ENCODE results near the gene ZNF862. TPM values are rescaled to one million over a fixed set of nuclear protein-coding genes. Genes with fewer than 3 reads are reported as not detected.

ZNF862 gene
- total and polyA plus RNA-seq, 8 donors = 8.3 to 20.1 (median 14.1) TPM

DNA sequence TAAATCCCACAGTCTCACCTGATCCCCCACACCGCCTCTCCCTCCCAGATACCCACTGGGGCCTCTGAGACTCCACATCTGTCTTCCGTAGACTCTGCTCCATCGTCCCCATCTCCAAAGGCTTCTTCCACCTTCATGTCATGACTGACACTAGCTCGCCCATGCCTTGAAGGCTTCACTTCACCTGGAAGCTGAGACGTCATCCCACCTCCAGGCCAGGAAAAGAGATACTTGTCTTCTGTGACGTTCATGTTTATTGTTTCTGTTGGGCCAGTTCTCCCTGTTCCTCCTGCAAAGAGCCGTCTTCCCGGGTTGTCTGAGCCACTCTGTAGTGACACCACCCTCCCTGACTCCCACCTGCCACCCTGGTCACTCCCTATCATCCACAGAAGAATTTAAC lies 3.6 kb upstream of the ZNF862 start:
- Histone ChIP-seq H3K27ac (no peak overlapping the region), H3K4me1 (peaks cover 0 to 7% (median 0%) of the 10 kb centered on the region in 3 donors), H3K27me3 (no peaks in the 10 kb centered on the region), H3K4me3 (no peak overlapping the region), H3K9me3 (no peaks in the 10 kb centered on the region), H3K36me3 (no peaks in the 10 kb centered on the region)
- intact Hi-C loops (cut with DNase I) = no loop called here
- TF ChIP-seq, protein P1, sequence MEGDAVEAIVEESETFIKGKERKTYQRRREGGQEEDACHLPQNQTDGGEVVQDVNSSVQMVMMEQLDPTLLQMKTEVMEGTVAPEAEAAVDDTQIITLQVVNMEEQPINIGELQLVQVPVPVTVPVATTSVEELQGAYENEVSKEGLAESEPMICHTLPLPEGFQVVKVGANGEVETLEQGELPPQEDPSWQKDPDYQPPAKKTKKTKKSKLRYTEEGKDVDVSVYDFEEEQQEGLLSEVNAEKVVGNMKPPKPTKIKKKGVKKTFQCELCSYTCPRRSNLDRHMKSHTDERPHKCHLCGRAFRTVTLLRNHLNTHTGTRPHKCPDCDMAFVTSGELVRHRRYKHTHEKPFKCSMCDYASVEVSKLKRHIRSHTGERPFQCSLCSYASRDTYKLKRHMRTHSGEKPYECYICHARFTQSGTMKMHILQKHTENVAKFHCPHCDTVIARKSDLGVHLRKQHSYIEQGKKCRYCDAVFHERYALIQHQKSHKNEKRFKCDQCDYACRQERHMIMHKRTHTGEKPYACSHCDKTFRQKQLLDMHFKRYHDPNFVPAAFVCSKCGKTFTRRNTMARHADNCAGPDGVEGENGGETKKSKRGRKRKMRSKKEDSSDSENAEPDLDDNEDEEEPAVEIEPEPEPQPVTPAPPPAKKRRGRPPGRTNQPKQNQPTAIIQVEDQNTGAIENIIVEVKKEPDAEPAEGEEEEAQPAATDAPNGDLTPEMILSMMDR (IDR thresholded peaks at IDR 0.05) = no peak
- FAIRE-seq (no peak), ATAC-seq (no peak), DNase-seq (no peak)
- WGBS, 2 donors = 73 to 74% methylated on average over 8 of the region's 8 CpGs

DNA sequence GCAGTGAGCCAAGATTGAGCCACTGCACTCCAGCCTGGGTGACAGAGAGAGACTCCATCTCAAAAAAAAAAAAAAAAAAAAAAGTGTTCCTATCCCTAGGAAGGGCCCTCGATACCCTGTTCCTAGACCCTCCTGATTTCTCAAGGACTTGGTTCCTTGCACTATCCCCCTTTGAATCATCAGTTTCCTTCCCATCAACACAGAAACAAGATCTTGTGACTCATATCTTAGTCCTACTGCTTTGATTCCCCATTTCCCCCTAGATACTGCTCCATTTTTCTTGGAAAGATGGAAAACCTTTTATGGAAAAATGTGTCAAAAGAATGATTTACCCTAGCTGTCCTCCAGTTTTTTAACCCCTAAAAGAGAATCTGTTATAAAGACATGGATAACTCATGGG lies 1.7 kb upstream of the ZNF862 start:
- intact Hi-C loops (cut with DNase I) = no loop called here
- no peak for FAIRE-seq
- no peak overlapping the region for H3K4me3 ChIP-seq

DNA sequence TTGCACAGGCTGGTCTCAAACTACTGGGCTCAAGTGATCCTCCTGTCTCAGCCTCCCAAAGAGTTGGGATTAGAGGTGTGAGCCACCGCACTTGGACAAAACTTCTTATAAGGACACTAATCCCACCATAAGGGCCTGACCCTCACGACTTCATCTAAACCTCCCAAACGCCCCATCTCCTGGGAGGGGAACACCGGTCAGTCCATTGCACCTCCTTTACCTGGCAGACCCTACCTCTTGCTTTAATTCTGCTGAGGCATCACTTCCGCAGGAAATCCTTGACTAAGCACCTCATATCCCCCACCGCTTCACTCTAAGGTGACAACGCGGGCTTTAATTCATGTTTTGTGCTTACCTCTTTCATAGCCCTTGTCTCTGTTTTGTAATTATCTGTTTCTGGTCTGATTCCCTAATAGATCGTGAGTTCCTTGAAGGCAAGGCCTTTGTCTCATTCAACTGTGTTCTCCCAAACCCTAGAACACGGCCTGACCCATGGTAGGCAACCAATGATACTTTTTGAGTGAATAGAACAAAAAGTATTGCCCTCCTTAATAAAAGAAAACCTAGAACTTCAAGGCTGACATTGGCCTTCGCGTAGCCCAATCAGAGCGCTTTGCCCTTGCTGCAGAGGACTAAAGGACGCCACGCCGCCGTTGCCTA lies 481 bp upstream of the ZNF862 start:
- no peaks in the 10 kb centered on the region for H3K36me3 ChIP-seq
- H3K27me3 ChIP-seq = no peaks in the 10 kb centered on the region
- peak overlapping the region in 1 of 4 donors; percentile 90 for H3K4me3 ChIP-seq
- intact Hi-C loops (cut with DNase I) = no loop called here
- ATAC-seq (no peak), DNase-seq (no peak), FAIRE-seq (no peak)
- WGBS, 2 donors = 32 to 34% methylated on average over 17 of the region's 17 CpGs
- TF ChIP-seq, protein P1 (IDR thresholded peaks at IDR 0.05) = no peak
- H3K9me3 ChIP-seq = no peaks in the 10 kb centered on the region
- peaks cover 0 to 8% (median 0%) of the 10 kb centered on the region in 3 donors for H3K4me1 ChIP-seq
- no peak overlapping the region for H3K27ac ChIP-seq

More for the DNA sequence above, 1.7 kb upstream of the ZNF862 start:
- Histone ChIP-seq H3K27ac (no peak overlapping the region), H3K9me3 (no peaks in the 10 kb centered on the region), H3K4me1 (peaks cover 0 to 8% (median 0%) of the 10 kb centered on the region in 3 donors), H3K27me3 (no peaks in the 10 kb centered on the region), H3K36me3 (no peaks in the 10 kb centered on the region)
- ATAC-seq (no peak), DNase-seq (no peak)
- WGBS, 2 donors = 73 to 94% methylated on average over 1 of the region's 1 CpG
- TF ChIP-seq, protein P1 (IDR thresholded peaks at IDR 0.05) = no peak

DNA sequence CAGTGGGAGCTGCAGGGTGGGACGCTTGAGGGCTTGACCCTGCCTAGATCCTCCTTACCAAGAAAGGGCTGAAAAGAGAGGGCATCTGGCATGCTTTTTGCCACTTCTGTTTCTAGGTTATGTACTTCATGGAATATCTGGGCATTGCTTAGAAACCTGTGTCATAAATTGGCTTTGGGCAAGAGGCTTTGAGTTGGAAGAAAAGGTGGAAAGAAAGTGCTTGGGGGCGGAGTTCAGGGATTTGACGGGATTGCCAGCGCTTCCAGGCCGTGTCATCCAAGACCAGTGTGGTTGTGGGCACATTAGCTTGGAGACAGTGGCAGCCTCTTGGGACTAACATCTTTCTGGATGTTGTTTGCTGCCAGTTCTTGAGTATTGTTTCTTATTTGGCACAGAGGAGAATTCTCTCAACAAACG lies 825 bp downstream of the ZNF862 start:
- no peaks in the 10 kb centered on the region for H3K9me3 ChIP-seq
- 7 to 8% methylated on average over 6 of the region's 6 CpGs for WGBS, 2 donors
- peak overlapping the region in 3 of 4 donors; percentile 72 to 88 (median 74) for H3K27ac ChIP-seq
- no peaks in the 10 kb centered on the region for H3K36me3 ChIP-seq
- intact Hi-C loops (cut with DNase I) = no loop called here
- H3K4me1 ChIP-seq = peaks cover 0 to 8% (median 0%) of the 10 kb centered on the region in 3 donors
- DNase-seq (no peak), ATAC-seq (peak in 2 of 4 donors; percentile 0 to 1), FAIRE-seq (no peak)
- TF ChIP-seq, protein P1 (IDR thresholded peaks at IDR 0.05) = no peak
- no peaks in the 10 kb centered on the region for H3K27me3 ChIP-seq
- peak overlapping the region; percentile 90 to 99 (median 92) for H3K4me3 ChIP-seq

DNA sequence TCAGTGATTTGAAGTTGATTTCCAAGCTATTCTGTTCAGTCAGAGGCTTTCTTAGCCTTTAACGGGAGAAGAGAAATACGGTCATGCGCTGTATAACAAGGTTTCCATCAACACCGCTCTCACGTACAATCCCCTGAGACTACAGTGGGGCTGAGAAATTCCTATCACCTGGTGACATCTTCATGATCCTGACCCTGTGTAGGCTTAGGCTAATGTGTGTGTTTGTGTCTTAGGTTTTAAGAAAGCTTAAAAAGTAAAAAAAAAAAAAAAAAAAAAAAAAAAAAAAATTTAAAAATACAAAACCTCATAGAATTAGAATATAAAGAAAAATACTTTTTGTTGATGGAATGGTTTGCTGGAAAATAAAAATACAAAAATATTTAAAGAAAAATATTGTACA lies 1.8 kb downstream of the ZNF862 start:
- TF ChIP-seq, protein P1 (IDR thresholded peaks at IDR 0.05) = no peak
- H3K27me3 ChIP-seq = no peaks in the 10 kb centered on the region
- H3K4me3 ChIP-seq = no peak overlapping the region
- no peak for DNase-seq
- no peaks in the 10 kb centered on the region for H3K36me3 ChIP-seq
- ATAC-seq = no peak
- peaks cover 0 to 8% (median 0%) of the 10 kb centered on the region in 3 donors for H3K4me1 ChIP-seq
- intact Hi-C loops (cut with DNase I) = no loop called here
- no peak for FAIRE-seq
- no peak overlapping the region for H3K27ac ChIP-seq
- 92 to 97% methylated on average over 5 of the region's 5 CpGs for WGBS, 2 donors
- H3K9me3 ChIP-seq = no peaks in the 10 kb centered on the region
